ENCODE results near the gene DBNDD1.

- TF ChIP-seq TRIM28 (IDR thresholded peaks at IDR 0.05; ENCODE audit: borderline replicate concordance, low read length): no peak
- TF ChIP-seq CTCF (tag by site-specific recombination; IDR thresholded peaks at IDR 0.05): no peak
- TF ChIP-seq KLF7 (tag by site-specific recombination; IDR thresholded peaks at IDR 0.05; ENCODE audit: borderline replicate concordance): no peak
- TF ChIP-seq ZBTB7A (tag by site-specific recombination; IDR thresholded peaks at IDR 0.05; ENCODE audit: low read depth): no peak
- TF ChIP-seq REPIN1 (tag by site-specific recombination; IDR thresholded peaks at IDR 0.05; ENCODE audit: low read depth): no peak
- no peak for TF ChIP-seq ZNF830 (tag by site-specific recombination; IDR thresholded peaks at IDR 0.05; ENCODE audit: low read depth)
- TF ChIP-seq SP3 (tag by site-specific recombination; IDR thresholded peaks at IDR 0.05): no peak
- TF ChIP-seq ZSCAN5A (tag by site-specific recombination; IDR thresholded peaks at IDR 0.05): no peak
- no peak for TF ChIP-seq ZFP41 (tag by site-specific recombination; IDR thresholded peaks at IDR 0.05; ENCODE audit: borderline replicate concordance)
- TF ChIP-seq ZNF18 (tag by site-specific recombination; IDR thresholded peaks at IDR 0.05): no peak
- TF ChIP-seq KLF16 (tag by site-specific recombination; IDR thresholded peaks at IDR 0.05): no peak
- TF ChIP-seq YY1 (tag by site-specific recombination; IDR thresholded peaks at IDR 0.05): no peak
- TF ChIP-seq ZNF639 (tag by site-specific recombination; IDR thresholded peaks at IDR 0.05): no peak
- TF ChIP-seq ZSCAN18 (tag by site-specific recombination; IDR thresholded peaks at IDR 0.05): no peak
Measured at GRCh38 chr16:89962754-89963498, 56.3 kb downstream of the DBNDD1 start.

Data from HEK293 (cell line).